GM19238 (cell line): ENCODE data around the gene CCDC85B.
"Not testable (repeated sequence)": the region's sequence is repeated elsewhere in the genome, so short reads cannot be mapped to it uniquely, and the experiment has no call there.

Experiments
- DNase-seq: peaks from one replicate; pipeline ENCODE4 v3.0.0; 2011; ENCODE audit warnings: low spot score; ENCODE audit not compliant: insufficient read length

Gene CCDC85B

DNA sequence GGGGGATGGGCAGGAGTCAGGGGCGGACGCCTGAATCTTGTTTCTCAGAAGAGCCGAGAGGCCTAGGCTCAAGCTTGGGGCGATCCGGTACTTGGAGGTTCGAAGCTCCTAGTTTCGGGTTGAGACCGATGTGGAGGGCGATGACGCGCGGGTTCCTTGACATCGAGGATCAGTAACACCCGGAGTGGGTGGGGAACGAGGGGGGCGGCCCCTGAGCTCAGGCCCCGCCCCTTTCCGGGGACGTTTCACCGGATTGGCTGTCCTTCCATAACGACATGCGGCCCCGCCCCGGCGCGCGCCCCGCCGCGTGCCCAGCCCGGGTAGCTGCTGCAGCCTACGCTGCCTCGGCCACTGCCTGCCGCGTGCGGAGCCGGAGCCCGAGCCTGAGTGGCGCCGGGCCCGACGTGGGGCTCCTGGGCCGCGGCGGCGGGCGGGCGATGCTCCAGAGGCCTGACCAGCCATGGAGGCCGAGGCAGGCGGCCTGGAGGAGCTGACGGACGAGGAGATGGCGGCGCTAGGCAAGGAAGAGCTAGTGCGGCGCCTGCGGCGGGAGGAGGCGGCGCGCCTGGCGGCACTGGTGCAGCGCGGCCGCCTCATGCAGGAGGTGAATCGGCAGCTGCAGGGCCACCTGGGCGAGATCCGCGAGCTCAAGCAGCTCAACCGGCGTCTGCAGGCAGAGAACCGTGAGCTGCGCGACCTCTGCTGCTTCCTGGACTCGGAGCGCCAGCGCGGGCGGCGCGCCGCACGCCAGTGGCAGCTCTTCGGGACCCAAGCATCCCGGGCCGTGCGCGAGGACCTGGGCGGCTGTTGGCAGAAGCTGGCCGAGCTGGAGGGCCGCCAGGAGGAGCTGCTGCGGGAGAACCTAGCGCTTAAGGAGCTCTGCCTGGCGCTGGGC is at the start of gene CCDC85B:
CCDC85B (plus strand) TSS at position 350 of the 895 bp plus-strand sequence; CDS start at position 461, 111 bp downstream.
- DNase-seq, result peak; percentile 91

- no peak for DNase-seq
Measured at GRCh38 chr11:65842144-65842543, 48.3 kb upstream of the CCDC85B start.

DNA sequence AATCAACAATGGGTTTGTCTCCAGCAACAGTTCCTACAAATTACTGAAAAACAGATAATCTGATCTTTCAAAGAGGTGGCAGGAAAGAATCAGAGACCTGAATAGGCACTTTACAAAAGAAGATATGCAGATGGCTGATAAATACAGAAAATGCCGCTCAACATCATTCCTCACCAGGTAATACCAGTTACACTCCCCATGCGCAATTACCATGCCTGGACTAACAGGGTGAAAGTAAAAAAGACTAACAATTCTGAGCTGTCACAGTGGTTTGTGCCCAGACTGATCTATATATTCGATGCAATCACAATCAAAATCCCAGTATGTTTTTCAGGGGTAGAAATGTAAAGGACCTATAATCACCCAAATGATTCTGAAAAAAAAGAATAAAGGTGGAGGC is 46.7 kb upstream of the CCDC85B start:
- DNase-seq, result no peak

- DNase-seq, result no peak
Measured at GRCh38 chr11:65844231-65844872, 46.1 kb upstream of the CCDC85B start.

DNA sequence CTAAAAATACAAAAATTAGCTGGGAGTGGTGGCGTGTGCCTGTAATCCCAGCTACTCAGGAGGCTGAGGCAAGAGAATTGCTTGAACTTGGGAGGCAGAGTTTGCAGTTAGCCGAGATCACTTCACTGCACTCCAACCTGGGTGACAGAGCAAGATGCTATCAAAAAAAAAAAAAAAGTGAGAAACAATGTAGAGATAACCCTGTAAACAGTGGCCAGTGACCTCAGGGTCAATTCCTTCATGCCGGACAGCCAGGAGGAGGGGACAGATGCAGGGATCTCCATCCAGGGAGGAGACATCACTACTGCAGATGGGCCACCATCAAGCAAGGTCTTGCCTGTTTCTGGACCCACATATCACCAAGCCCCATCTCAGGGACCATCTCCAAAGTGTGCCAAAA is 42.7 kb upstream of the CCDC85B start:
- DNase-seq, result no peak

GRCh38 chr11:65848693-65849092 is 41.8 kb upstream of the CCDC85B start:
- DNase-seq, result not testable (repeated sequence)

- DNase-seq, result no peak
Measured at GRCh38 chr11:65849366-65849765, 41.1 kb upstream of the CCDC85B start.

GRCh38 chr11:65849771-65850216 is 40.7 kb upstream of the CCDC85B start:
- DNase-seq, result no peak

DNA sequence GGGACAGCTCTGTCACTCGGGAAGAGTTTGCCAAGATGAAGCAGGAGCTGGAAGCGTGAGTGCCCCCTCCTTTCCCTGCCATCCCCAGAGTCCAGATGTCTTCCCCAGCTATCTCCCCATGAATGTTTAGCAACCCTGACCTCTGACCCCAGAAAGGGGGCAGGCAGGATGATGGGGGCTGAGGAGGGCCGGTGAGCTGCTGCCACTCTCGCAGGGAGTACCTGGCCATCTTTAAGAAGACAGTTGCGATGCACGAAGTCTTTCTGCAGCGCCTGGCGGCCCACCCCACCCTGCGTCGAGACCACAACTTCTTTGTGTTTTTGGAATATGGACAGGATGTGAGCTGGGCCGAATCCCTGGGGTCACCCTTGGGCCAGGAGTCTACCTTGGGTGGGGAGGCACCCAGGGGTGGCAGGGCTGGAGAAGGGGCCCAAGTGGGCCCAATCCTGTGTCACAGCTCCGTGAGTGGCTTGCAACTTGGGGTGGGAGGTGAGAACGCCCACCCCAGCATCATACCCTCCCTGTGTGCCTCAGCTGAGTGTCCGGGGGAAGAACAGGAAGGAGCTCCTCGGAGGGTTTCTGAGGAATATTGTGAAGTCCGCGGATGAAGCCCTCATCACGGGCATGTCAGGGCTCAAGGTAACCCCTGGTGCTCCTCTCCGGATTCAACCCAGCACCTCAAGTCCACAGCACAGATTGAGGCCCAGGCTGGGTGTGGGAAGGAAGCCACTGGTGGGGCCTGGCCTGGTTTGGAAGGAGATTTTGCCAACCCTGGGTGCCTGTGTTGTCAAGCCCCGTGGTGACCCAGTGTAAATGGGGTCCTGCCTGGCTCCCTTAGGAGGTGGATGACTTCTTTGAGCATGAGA is 40.0 kb upstream of the CCDC85B start:
- DNase-seq, result no peak

DNA sequence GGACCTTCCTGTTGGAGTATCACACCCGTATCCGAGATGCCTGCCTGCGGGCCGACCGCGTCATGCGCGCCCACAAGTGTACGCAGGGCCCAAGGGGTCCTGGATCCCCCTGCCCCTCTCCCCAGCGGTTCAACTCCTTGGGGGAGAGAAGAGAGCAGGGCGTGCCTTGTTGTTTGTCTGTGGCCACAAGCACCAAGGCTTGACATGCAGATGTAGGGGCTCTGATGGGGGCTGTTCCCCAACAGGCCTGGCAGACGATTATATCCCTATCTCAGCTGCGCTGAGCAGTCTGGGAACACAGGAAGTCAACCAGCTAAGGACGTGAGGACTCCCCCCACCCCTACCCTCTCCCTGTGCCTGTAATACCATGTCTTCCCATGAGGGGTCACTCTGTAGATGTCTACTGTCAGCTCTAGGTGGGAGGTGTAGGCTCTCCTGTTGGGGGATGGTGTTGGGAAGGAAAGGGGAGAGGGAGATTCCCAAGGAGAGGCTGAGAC is 39.3 kb upstream of the CCDC85B start:
- DNase-seq, result no peak

DNA sequence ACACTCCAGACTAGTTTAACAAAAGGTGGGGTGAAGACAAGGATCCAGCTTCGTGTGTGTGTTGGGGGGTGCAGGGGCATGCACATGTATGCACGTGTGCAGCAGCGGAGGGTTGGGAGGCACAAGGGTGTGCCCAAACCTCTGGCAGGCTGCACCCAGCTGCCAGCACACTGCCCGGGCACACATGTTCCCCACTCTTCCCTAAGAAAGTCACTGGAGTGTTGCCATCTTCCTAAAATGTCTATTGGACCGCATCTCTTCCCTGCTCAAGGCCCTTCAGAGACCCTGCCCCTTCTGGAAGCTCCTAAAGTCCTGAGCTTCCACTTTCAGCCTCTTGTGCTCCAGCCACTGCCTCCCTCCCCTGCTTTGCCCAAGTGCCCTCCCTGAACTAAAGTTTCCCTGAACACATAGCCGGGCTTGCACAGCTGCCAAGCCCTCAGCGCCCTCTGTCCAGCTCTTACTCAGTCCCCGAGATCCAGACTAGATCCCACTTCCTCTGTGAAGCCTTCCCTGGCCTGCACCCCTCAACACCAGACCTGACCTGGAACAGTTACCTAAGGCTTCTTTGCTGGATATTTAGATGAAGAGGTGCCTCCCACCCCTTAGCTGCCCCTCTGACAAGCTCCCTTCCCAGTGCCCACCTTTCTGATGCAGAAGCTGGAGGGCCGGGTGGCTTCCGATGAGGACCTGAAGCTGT is 38.5 kb upstream of the CCDC85B start:
- no peak for DNase-seq

GRCh38 chr11:65852508-65853245 is 37.8 kb upstream of the CCDC85B start:
- DNase-seq, result no peak

DNA sequence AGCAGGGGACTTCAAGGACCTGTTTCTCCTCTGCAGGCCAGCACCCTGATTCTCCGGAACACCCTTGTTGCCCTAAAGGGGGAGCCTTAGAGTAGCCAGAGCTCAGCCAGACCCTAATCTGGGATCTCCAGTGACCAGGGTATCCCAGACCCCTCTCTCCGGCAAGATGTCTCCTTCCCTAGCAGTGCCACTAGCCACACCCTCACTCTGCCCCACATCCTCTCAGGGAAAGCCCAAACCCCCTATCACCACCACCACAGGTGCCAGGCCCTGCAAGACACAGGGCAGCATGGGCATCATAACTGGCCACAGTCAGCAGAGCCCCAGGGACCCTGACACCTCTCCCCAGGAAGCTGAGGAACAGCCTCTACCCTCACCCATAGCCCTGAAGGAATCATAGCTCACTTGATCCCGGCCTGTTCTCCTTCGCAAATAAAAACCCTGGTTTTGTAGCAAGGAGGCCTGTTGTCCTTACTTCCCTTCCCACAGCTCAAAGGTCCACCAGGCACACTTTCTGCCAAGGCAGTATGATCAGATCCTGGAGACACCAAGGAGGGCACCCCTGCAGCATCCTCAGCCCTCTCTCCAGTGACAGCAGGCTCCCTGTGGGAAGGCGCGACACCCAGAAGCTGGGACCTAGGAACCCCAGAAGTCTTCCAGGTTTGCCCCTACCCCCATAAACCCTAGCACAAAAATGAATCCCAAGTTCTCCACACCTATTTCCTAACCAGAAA is 37.1 kb upstream of the CCDC85B start:
- DNase-seq, result no peak

DNA sequence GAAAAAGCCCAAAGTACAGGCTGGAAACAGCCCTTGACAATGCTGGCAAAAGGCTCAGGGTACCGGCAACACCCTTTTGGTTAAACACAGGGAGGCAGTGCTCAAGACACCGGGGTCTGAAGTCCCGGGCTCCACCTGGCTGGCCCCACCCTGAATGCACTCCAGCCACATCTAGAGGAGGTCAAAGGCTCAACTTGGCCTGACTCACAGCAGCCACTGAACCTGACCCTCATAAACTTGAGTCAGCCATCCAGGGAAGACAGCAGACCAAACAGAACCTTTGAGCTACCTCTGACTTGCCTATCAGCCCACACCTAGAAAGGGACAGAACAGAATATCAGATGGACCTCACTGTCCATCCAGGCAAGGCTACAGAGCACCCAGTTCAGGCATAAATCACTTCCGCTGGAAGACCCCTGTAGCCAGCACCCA is 36.3 kb upstream of the CCDC85B start:
- no peak for DNase-seq

GRCh38 chr11:65854852-65855837 is 35.3 kb upstream of the CCDC85B start:
- no peak for DNase-seq

GRCh38 chr11:65855927-65856363 is 34.5 kb upstream of the CCDC85B start:
- DNase-seq, result no peak

DNA sequence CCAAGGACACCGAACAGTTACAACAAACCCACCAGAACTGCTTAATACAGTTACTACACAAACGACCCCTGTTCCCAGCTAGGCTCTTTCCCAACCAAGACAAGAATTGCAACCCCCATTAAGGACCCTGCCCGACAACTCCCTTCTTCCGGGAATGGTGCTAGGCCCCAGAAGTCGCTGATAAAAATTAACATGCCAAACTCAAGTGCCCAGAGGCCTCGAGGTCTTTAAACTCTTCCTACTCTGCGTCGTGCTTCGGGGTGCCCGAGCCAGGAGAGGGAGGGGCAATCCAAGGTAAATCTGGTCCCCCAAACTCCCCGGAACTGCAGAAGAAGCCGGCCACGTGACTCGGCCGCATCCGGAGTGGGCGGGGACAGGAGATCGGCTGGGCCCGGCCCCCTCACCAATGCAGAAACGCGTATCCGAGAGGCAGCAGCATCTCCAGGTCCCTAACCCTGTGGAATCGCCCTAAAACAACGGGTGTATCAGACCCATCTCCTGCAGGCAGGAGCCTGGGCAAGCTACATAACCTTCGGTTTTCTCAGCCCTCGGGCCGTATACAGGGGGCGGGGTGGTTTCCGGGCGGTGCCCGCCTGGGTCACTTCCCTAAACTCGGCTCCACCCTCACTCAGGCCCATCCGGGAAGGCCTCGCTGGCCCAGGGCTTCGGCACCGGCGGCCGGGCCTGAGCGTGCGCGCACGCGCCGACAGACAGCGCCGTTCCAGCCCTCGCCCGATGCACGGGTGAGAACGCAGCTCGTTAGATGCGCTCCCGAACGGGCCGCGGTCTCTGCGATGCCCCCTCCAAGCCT is 33.6 kb upstream of the CCDC85B start:
- peak; percentile 76 for DNase-seq
